OCI-LY3 (cell line): ENCODE data around the gene ACIN1.

Experiments used
- H2AFZ ChIP-seq: fragments of 200-600, 300-600 bp; shearing (Covaris generic); 2 replicates; pipeline ENCODE4 v1.6.0; 2014; ENCODE audit warnings: antibody characterized with exemption, low read depth, low read length
- H3K27ac ChIP-seq: fragments of 200-600, 300-600 bp; sonication (generic); 2 replicates; pipeline ENCODE4 v1.5.1; 2014; ENCODE audit warnings: mild to moderate bottlenecking, low read length, moderate library complexity, mixed read lengths
- H3K27me3 ChIP-seq: fragments of 200-600, 300-600 bp; sonication (generic); 2 replicates; pipeline ENCODE4 v1.6.1; 2014; ENCODE audit warnings: low read depth, low read length, mixed read lengths
- H3K36me3 ChIP-seq: fragments of 200-600, 300-600 bp; sonication (generic); replicated peaks from 2 replicates; pipeline ENCODE3; 2014; ENCODE audit warnings: low read depth, low read length, mixed read lengths
- H3K4me1 ChIP-seq: fragments of 300-600, 200-600 bp; sonication (generic); 2 replicates; pipeline ENCODE4 v1.6.1; 2014; ENCODE audit warnings: low read length, mixed read lengths
- H3K4me2 ChIP-seq: fragments of 200-600, 300-600 bp; sonication (generic); 2 replicates; pipeline ENCODE4 v1.6.1; 2014; ENCODE audit warnings: low read length, mixed read lengths
- H3K4me3 ChIP-seq: fragments of 300-600, 200-600 bp; sonication (generic); 2 replicates; pipeline ENCODE4 v1.5.1; 2014; ENCODE audit warnings: antibody characterized with exemption, mild to moderate bottlenecking, low read length, moderate library complexity
- H3K79me2 ChIP-seq: fragments of 300-600, 200-600 bp; shearing (Covaris generic); 2 replicates; pipeline ENCODE4 v1.6.1; 2014; ENCODE audit warnings: mild to moderate bottlenecking, low read length, mixed read lengths
- H3K9ac ChIP-seq: fragments of 300-600, 200-600 bp; shearing (Covaris generic); 2 replicates; pipeline ENCODE4 v1.6.0; 2014; ENCODE audit warnings: mild to moderate bottlenecking, low read length, moderate library complexity
- H3K9me3 ChIP-seq: fragments of 200-600, 300-600 bp; shearing (Covaris generic); 2 replicates; pipeline ENCODE4 v1.6.1; 2014; ENCODE audit warnings: low read length, mixed read lengths; ENCODE audit not compliant: insufficient read depth
- H4K20me1 ChIP-seq: fragments of 200-600, 300-600 bp; sonication (generic); 2 replicates; pipeline ENCODE4 v1.6.1; 2016; ENCODE audit warnings: low read length, mixed read lengths; ENCODE audit not compliant: insufficient read depth
- CTCF ChIP-seq: fragments of 200-600, 300-600 bp; sonication (generic); IDR thresholded peaks from 2 replicates; pipeline ENCODE4 v1.5.1; 2014; ENCODE audit warnings: antibody characterized with exemption, low read length, low read depth
- EZH2phosphoT487 ChIP-seq: fragments of 200-600 bp; shearing (Covaris generic); IDR thresholded peaks from 2 replicates; pipeline ENCODE4 v1.6.1; 2018; ENCODE audit warnings: antibody characterized with exemption, mixed run types, low read depth

Gene ACIN1

DNA sequence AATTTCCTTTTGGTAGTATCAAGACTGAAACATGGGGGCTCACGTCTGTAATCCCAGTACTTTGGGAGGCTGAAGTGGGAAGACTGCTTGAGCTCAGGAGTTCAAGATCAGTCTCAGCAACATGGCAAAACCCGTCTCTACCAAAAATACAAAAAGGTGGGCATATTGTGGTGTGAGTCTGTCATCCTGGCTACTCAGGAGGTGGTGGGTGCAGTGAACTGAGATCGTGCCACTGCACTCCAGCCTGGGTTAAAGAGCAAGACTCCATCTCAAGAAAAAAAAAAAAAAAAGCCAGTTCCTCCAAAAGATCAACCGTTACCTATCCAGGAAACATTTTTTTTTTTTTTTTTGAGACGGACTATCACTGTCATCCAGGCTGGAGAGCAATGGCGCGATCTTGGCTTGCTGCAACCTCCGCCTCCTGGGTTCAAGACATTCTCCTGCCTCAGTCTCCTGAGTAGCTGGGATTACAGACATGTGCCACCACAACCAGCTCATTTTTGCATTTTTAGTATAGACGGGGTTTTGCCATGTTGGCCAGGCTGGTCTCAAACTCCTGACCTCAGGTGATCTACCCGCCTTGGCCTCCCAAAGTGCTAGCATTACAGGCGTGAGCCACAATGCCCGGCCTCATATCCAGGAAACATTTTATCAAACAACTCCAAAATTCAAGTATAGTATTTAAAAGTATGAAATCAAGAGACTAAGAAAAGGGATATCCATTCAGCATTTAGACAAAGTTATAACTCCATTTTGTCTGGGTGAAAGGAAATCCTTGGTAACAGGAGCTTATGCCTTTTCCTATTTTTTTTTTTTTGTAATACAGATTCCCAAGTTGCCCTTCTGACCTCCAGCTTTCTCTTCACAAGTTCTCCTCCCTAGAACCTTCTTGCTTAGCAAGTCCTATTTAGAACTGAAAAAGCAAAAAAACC, 3.4 kb downstream of the ACIN1 start:
- Histone ChIP-seq H3K4me3 (no peak overlapping the region), H3K79me2 (peaks cover 54% of the 10 kb centered on the region), H3K27me3 (no peaks in the 10 kb centered on the region), H4K20me1 (peaks cover 17% of the 10 kb centered on the region), H3K4me2 (no peak overlapping the region), H3K27ac (no peak overlapping the region), H3K9ac (no peak overlapping the region), H2AFZ (no peak overlapping the region), H3K9me3 (no peaks in the 10 kb centered on the region), H3K4me1 (peaks cover 10% of the 10 kb centered on the region), H3K36me3 (peaks cover 49% of the 10 kb centered on the region)
- TF ChIP-seq EZH2phosphoT487 (no peak), CTCF (no peak)

DNA sequence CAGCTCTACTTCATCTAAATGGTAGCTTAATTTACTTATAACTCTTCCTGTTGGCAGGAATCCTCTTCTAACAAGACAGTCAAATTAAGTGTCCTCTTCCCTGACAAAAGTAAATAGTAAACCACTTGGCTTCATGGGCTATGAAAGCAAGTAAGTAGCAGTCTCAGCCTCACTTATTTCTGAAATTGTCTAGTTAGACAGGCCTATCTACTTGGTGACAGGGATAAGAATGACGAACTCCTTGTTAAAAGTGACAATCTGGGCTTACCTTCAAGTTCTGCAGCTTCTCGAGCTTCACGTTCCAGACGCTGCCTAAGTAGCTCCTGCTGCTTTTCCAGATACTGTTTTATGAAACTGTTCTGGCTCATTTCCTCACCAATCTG, 4.7 kb downstream of the ACIN1 start:
- Histone ChIP-seq H3K4me2 (no peak overlapping the region), H4K20me1 (peaks cover 23% of the 10 kb centered on the region), H3K79me2 (peaks cover 43% of the 10 kb centered on the region), H3K4me3 (no peak overlapping the region), H3K27me3 (no peaks in the 10 kb centered on the region), H3K36me3 (peaks cover 62% of the 10 kb centered on the region), H3K9ac (no peak overlapping the region), H2AFZ (no peak overlapping the region), H3K9me3 (no peaks in the 10 kb centered on the region), H3K4me1 (peaks cover 18% of the 10 kb centered on the region), H3K27ac (no peak overlapping the region)
- TF ChIP-seq CTCF (no peak), EZH2phosphoT487 (no peak)

DNA sequence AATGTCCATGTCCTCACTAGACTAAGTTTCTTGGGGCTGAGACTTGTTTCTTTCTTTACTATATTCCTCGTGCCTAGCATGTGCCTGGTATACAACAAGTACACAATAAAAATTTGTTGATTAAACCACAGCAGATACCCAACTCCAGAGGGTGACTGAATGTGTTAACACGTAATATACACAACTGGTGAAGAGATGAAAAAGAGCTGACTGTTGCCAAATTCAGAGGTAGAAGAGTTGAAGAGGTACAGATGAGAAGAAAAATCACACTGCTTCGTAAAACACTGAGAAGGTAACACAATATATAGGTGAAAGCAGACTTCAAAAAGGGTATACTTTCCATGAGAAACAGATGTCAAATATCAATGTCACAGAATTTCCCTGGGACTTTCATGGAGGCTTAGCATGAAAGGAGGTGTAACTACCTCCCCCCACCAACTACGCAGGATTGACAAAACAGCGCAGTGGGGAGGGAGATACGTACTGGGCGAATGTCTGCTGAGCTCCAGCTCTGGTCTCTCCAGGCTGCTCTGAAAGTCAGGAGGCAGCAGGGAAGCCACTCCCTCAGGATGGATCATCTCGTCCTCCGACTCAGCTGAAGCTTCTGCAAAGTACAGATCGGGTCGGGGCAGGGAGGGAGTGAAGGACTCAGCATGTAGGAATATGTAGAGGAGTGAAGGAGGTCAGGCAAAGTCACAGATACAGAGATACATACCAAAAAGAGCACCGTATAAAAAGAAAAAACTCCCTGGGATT, 5.3 kb downstream of the ACIN1 start:
- H3K4me1 ChIP-seq = peaks cover 19% of the 10 kb centered on the region
- no peak for TF ChIP-seq CTCF
- TF ChIP-seq EZH2phosphoT487 = no peak
- H3K27ac ChIP-seq = no peak overlapping the region
- H3K4me3 ChIP-seq = no peak overlapping the region
- H3K79me2 ChIP-seq = peaks cover 43% of the 10 kb centered on the region
- no peaks in the 10 kb centered on the region for H3K27me3 ChIP-seq
- H3K4me2 ChIP-seq = no peak overlapping the region
- H3K36me3 ChIP-seq = peaks cover 66% of the 10 kb centered on the region
- peaks cover 23% of the 10 kb centered on the region for H4K20me1 ChIP-seq
- H3K9me3 ChIP-seq = no peaks in the 10 kb centered on the region
- no peak overlapping the region for H3K9ac ChIP-seq
- no peak overlapping the region for H2AFZ ChIP-seq

- TF ChIP-seq CTCF (no peak), EZH2phosphoT487 (no peak)
- Histone ChIP-seq H3K4me2 (no peak overlapping the region), H2AFZ (no peak overlapping the region), H3K79me2 (peaks cover 12% of the 10 kb centered on the region), H3K27ac (no peak overlapping the region), H3K36me3 (peaks cover 69% of the 10 kb centered on the region), H3K4me3 (no peak overlapping the region), H3K9me3 (no peaks in the 10 kb centered on the region), H3K9ac (no peak overlapping the region), H3K4me1 (peaks cover 10% of the 10 kb centered on the region), H3K27me3 (no peaks in the 10 kb centered on the region), H4K20me1 (peaks cover 6% of the 10 kb centered on the region; the same call in 1 of the 2 replicates)
Observed at GRCh38 chr14:23086565-23086964, 8.4 kb downstream of the ACIN1 start.
